ENCODE measurements around the gene TMEM198. TPM values are rescaled to one million over a fixed set of nuclear protein-coding genes. Genes with fewer than 3 reads are reported as not detected.

Gene TMEM198
- total RNA-seq, 1 experiment from 2014 or later: 2.3 TPM

DNA sequence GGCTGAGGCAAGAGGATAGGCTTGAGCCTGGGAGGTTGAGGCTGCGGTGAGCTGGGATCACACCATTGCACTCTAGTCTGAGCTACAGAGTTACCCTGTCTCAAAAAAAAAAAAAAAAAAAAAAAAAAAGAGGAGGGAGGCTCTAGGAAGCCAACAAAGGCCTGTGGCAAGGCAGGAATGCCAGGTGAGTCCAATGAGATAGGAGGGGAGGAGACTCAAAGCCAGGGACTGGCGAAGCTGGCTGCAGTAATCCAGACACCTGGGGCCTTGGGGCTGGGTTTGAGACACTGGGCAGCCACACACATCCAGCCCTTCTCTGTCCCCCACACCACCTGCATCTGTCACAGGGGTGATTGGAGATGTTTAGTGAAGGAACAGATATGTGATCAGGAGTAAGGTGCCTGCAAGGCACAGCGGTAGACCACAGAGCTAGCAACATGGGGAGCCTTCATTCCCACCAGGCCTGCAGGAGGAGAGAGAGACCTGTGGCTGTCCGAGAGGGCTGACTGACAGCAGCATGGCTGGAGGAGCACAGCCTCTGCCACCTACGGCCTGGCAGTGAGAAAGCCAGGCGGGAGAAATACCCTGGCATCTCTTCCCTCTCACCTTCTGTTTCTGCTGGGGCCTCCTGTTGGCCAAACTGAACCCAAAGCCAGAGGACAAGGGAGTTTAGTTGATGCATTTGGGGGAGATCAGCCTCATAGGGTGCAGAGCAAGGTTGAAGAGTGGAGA lies 9.7 kb upstream of the TMEM198 start:
- ATAC-seq: no peak
- in situ Hi-C loops (cut with HindIII; ENCODE audit: low pct_unique_long_range_greater_than_20kb, low sequenced_read_pairs): no loop called here
- ChIA-PET CTCF (interaction anchor here (0.7 to 1.0 kb wide), 2 partner anchors 12 to 24 kb away, joined by 4 to 9 read pairs; no protein-coding TSS in a partner anchor), POLR2A (no interaction called here)
- peaks cover 2% of the 10 kb centered on the region; the same call in 1 of the 2 replicates for H3K27me3 ChIP-seq (ENCODE audit: control insufficient read depth, insufficient read depth, low read length)
- H3K27ac ChIP-seq (ENCODE audit: low read length): no peak overlapping the region
- BruUV-seq (replicated peaks): no TSS peak
- H3K36me3 ChIP-seq (ENCODE audit: control insufficient read depth, insufficient read depth, low read length): no peaks in the 10 kb centered on the region
- H3K4me3 ChIP-seq (ENCODE audit: low read depth in 2 of 2, low read length in 2 of 2): no peak overlapping the region
- no peaks in the 10 kb centered on the region; the same call in 1 of the 2 replicates for H3K4me1 ChIP-seq (ENCODE audit: control insufficient read depth, insufficient read depth, low read length)
- intact Hi-C loops (cut with micrococcal nuclease; ENCODE audit: unreplicated experiment): no loop called here
- no peak for DNase-seq (ENCODE audit: low read depth, low spot score)
- H3K9me3 ChIP-seq (ENCODE audit: control insufficient read depth, insufficient read depth, low read depth, low read length): no peaks in the 10 kb centered on the region
- no peak for TF ChIP-seq TCF7L2 (IDR thresholded peaks at IDR 0.05; ENCODE audit: low read depth, low read length)
- TF ChIP-seq SIN3A (IDR thresholded peaks at IDR 0.05; ENCODE audit: borderline replicate concordance, insufficient read depth, low read depth, low read length): no peak
- no peak for TF ChIP-seq POLR2AphosphoS5 (IDR thresholded peaks at IDR 0.05; ENCODE audit: low read depth, low read length)
- TF ChIP-seq, protein P1, sequence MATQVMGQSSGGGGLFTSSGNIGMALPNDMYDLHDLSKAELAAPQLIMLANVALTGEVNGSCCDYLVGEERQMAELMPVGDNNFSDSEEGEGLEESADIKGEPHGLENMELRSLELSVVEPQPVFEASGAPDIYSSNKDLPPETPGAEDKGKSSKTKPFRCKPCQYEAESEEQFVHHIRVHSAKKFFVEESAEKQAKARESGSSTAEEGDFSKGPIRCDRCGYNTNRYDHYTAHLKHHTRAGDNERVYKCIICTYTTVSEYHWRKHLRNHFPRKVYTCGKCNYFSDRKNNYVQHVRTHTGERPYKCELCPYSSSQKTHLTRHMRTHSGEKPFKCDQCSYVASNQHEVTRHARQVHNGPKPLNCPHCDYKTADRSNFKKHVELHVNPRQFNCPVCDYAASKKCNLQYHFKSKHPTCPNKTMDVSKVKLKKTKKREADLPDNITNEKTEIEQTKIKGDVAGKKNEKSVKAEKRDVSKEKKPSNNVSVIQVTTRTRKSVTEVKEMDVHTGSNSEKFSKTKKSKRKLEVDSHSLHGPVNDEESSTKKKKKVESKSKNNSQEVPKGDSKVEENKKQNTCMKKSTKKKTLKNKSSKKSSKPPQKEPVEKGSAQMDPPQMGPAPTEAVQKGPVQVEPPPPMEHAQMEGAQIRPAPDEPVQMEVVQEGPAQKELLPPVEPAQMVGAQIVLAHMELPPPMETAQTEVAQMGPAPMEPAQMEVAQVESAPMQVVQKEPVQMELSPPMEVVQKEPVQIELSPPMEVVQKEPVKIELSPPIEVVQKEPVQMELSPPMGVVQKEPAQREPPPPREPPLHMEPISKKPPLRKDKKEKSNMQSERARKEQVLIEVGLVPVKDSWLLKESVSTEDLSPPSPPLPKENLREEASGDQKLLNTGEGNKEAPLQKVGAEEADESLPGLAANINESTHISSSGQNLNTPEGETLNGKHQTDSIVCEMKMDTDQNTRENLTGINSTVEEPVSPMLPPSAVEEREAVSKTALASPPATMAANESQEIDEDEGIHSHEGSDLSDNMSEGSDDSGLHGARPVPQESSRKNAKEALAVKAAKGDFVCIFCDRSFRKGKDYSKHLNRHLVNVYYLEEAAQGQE (IDR thresholded peaks at IDR 0.05; ENCODE audit: insufficient read depth in 1 of 2, low read depth in 2 of 2, low read length in 1 of 2): no peak

- H3K27me3 ChIP-seq (ENCODE audit: control insufficient read depth, insufficient read depth, low read length): no peaks in the 10 kb centered on the region
- H3K36me3 ChIP-seq (ENCODE audit: control insufficient read depth, insufficient read depth, low read length): no peaks in the 10 kb centered on the region
- ChIA-PET CTCF (no interaction called here), POLR2A (no interaction called here)
- in situ Hi-C loops (cut with HindIII; ENCODE audit: low pct_unique_long_range_greater_than_20kb, low sequenced_read_pairs) (no loop called here), intact Hi-C loops (cut with micrococcal nuclease; ENCODE audit: unreplicated experiment) (no loop called here)
- ATAC-seq (no peak), DNase-seq (ENCODE audit: low read depth, low spot score) (no peak)
- no peaks in the 10 kb centered on the region for H3K9me3 ChIP-seq (ENCODE audit: control insufficient read depth, insufficient read depth, low read depth, low read length)
- H3K4me3 ChIP-seq (ENCODE audit: low read depth in 2 of 2, low read length in 2 of 2): no peak overlapping the region
- TF ChIP-seq TCF7L2 (IDR thresholded peaks at IDR 0.05; ENCODE audit: low read depth, low read length) (no peak), SIN3A (IDR thresholded peaks at IDR 0.05; ENCODE audit: borderline replicate concordance, insufficient read depth, low read depth, low read length) (no peak), POLR2AphosphoS5 (IDR thresholded peaks at IDR 0.05; ENCODE audit: low read depth, low read length) (no peak)
- TF ChIP-seq, protein P2, sequence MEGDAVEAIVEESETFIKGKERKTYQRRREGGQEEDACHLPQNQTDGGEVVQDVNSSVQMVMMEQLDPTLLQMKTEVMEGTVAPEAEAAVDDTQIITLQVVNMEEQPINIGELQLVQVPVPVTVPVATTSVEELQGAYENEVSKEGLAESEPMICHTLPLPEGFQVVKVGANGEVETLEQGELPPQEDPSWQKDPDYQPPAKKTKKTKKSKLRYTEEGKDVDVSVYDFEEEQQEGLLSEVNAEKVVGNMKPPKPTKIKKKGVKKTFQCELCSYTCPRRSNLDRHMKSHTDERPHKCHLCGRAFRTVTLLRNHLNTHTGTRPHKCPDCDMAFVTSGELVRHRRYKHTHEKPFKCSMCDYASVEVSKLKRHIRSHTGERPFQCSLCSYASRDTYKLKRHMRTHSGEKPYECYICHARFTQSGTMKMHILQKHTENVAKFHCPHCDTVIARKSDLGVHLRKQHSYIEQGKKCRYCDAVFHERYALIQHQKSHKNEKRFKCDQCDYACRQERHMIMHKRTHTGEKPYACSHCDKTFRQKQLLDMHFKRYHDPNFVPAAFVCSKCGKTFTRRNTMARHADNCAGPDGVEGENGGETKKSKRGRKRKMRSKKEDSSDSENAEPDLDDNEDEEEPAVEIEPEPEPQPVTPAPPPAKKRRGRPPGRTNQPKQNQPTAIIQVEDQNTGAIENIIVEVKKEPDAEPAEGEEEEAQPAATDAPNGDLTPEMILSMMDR (IDR thresholded peaks at IDR 0.05): no peak
- TF ChIP-seq, protein P1 (IDR thresholded peaks at IDR 0.05; ENCODE audit: insufficient read depth in 1 of 2, low read depth in 2 of 2, low read length in 1 of 2): no peak
- no peak overlapping the region for H3K27ac ChIP-seq (ENCODE audit: low read length)
- H3K4me1 ChIP-seq (ENCODE audit: control insufficient read depth, insufficient read depth, low read length): no peaks in the 10 kb centered on the region; the same call in 1 of the 2 replicates
- no TSS peak for BruUV-seq (replicated peaks)
Observed at GRCh38 chr2:219536425-219536824, 7.4 kb upstream of the TMEM198 start.
